G401.6 (cell line): ENCODE measurements around the gene ARMS2.

Source experiments
- FAIRE-seq: peaks from 2 replicates; lab custom pipeline; 2012; peaks lifted over from hg19 to GRCh38; lab: Jason Lieb, UNC

Gene ARMS2

DNA sequence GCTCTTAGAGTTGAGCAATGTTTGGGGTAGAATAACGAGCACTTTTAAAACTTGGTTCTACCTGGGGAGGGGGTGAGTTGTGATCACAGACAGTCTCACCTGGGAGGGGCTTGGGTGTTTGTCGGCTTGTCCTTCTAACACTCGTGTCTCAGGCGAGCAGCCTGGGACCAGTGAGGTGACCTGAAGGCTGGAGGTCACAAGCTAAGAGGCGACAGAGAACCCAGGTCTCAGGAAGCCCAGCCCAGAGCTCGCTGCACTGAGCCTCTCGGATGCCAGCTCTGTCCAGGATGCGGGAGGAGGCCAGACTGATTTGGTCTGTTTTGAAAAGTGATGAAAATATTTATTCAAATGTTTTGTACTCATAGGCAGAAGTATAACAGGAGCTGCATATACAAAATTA is 18.7 kb downstream of the ARMS2 start:
- no peak for FAIRE-seq

DNA sequence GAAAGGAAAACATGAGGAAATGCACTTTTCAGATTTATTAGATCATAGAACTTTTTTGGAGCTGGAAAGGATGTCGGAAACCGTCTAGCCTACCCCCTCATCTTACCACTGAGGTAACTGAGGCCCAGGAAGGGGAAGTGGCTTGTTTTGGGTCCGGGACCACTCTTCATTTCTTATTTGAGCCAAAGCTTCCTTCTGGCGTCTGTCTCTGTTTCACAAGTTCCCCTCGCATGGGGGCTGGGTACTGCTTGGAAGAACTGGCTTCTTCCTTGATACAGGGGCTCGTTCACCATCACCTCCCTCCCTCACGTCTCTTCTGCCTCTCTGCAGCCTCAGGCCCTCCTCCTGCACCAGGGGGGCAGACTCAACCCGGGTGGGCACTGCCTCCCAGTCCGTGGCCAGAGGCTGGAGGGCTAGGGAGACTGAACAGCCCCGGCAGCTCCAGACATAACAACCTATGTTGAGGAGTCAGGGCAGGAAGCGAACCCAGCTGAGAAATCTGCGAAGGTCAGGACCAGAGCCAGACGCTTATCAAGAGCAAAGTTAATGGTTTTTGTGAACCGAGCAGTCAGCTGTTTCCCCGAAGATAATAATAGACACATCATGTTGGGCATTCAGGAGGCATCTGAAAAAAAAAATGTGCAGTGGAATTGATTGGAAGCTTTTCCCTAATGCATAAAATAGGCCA is 19.8 kb downstream of the ARMS2 start:
- no peak for FAIRE-seq

- FAIRE-seq = no peak
Observed at GRCh38 chr10:122475100-122475499, 20.6 kb downstream of the ARMS2 start.

- FAIRE-seq = no peak
Observed at GRCh38 chr10:122475591-122476332, 21.3 kb downstream of the ARMS2 start.

DNA sequence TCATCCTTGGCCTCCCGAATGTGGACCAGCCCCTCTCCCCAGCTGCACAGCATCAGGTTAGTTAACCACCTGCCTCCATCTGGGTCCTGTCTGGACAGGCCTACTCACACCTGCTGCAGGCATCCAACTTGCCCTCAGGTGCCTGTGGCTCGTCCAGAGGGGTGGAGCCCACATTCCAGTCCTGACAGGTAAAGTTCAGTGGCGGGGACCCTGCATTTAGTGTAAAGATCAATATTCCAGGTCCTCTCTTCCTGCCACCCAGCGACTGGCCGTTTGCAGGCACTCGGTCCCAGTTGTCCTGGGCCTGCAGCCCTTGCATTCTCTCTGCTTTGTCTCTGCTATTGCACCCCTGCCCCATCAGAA is 21.9 kb downstream of the ARMS2 start:
- no peak for FAIRE-seq

DNA sequence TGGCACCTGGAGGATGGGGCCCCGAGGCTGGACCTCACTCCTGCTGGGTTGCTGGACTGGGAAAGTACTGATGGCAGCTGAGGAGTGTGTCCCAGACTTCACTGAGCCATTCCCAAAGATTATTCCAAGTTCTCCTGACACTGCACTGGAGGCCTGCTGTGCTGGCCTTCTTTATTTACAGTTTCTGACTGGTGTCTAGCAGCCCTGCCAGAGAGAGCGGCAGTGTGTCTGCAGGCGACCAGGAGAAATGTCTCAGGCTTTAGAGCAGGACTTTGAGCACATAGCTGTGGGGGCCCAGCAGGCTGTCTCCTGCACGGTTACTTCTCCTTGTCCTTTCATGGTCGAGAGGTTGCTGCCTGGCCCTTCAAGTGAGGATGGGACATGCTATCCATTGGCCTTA is 23.0 kb downstream of the ARMS2 start:
- FAIRE-seq = no peak

DNA sequence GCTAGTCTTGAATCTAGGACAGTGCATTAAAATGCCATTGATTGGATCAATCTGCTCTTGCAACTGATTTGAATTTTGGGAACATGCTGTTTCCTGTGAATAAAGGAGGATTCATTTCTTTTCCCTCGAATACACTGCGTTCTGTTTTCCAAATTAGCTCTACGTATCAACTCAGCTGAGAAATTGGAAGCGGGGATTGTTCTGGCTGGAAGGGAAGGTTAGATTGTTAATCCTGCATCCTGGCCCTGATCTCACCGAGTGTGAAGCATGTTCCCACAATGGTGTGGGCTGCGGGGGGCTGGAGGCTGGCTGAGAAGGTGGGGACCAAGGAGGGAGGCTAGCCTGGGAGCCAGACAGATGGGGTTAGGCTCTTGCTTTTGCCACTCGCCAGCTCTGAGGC is 24.5 kb downstream of the ARMS2 start:
- FAIRE-seq = no peak

- FAIRE-seq = no peak
Observed at GRCh38 chr10:122480146-122480833, 25.8 kb downstream of the ARMS2 start.

- FAIRE-seq = no peak
Observed at GRCh38 chr10:122481296-122482056, 27.0 kb downstream of the ARMS2 start.

GRCh38 chr10:122484276-122485060 is 30.0 kb downstream of the ARMS2 start:
- no peak for FAIRE-seq

DNA sequence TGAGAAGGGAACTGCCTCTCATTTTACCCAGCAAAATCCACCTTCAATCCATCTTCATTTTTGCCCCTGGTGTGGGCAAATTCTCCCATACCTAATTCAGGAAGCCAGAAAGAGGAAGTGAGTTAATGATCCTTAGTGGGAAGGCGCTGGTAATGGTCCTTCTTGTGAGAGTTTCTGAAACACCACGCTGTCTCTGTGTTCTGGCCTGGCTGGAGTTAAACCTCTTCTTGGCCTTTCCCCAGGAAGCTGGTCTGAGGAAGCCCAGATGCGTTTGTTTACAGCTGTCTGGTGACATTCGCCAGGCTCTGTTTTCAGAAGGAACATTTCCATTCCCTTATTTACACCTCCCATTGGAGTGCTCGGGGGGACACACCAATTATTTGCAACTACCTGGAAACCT is 31.2 kb downstream of the ARMS2 start:
- FAIRE-seq = no peak

- FAIRE-seq = no peak
Observed at GRCh38 chr10:122486406-122487080, 32.1 kb downstream of the ARMS2 start.

DNA sequence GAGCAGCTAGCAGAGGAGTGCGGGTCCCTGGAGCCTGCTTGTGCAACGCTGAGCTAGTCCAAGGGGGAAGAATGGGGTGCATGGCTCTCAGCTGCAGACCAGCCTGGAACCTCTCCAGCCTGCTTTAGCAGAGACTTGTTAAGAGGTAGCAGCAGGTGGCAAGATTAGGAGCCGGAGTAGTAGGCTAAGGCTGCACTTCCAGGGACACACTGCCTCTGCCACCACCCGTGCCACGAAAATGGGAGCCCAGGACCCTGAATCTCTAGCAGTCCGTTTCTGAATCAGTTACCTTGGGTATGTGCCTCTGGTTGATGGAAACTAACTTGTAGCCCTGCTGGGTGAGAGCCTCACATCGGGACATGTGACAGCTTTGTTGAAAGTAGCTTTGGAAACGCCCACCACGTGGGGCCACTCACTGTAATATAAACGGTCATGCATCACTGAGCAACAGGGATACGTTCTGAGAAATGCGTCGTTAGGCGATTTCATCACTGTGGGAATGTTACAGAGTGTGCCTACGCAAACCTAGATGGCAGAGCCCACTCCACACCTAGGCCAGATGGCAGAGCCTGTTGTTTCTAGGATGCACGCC is 32.8 kb downstream of the ARMS2 start:
- no peak for FAIRE-seq

DNA sequence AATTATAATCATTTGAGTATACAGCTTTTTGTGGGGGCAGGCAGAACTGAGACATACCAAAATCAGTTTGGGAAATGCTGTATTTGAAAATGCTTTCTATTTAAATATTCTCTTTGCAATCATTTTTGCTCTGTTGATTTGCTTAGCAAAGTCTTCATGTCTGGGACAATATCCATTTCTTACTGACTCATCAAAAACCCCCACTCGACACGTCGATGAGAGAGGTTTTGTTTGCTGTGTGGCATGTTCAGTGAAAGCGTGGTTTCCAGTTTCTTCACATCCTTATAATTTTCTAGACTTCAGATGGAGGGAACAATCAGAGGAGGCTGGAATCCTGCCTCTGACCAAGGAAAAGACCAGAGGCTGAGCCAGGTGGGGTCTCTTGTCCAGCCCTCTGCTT is 35.8 kb downstream of the ARMS2 start:
- no peak for FAIRE-seq

DNA sequence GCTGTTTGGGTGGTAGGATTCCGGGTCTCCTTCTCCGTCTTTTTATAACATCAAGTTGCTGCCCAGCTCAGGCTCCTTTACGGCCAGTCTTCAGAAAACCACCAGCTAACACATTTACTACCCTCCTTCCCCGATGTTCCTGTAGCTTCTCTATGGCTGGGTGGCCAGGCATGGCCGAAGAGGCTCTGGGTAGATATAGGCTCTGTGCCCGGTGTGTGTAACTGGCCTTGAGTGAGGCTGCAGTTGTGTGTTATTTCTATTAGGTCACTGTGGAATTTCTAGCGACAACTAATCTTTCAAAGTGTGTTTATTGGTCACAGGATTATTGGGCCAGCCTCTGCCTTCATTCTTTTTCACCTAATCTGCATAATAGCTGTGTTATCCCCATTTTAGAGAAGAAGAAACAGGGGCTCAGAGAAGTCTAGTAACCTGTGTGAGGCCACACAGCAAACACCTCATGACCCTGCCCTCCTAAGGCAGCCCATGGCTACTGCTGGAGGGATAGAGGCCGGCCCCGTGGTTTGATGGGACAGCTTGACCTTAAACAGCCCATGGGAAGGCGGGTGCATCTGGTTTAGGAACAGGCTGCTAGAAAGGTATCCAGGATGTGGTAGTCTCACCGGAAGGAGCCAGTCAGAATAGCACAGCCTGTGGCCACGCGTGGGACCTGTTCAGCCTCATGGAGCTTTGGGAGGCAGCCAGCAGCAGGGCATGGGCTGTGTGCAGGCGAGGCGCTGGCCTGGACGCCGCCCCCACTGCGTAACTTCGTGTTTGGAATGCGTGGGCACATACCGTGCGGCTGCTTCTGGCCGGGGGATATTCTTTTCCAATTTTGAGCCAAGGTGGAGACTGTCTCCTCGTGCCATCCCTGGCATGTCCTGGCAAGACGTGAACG is 36.6 kb downstream of the ARMS2 start:
- no peak for FAIRE-seq

DNA sequence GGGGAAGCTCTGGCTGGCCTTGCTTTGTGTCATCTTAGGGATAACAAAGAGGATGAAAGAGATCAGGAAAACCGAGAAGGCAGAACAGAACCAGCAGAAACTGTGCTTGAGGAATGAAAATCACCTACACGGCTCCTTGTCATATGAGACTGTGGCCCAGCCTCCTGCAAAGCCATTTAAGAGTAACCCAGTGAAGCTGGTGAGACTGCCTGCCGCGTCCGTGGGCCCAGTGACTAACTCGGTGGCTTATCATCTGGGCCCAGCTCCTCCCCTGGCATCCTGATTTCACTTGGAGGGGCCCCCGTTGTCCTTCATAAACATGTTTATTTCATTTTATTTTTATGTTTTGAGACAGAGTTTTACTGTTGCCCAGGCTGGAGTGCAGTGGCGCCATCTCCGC is 37.6 kb downstream of the ARMS2 start:
- FAIRE-seq = no peak

DNA sequence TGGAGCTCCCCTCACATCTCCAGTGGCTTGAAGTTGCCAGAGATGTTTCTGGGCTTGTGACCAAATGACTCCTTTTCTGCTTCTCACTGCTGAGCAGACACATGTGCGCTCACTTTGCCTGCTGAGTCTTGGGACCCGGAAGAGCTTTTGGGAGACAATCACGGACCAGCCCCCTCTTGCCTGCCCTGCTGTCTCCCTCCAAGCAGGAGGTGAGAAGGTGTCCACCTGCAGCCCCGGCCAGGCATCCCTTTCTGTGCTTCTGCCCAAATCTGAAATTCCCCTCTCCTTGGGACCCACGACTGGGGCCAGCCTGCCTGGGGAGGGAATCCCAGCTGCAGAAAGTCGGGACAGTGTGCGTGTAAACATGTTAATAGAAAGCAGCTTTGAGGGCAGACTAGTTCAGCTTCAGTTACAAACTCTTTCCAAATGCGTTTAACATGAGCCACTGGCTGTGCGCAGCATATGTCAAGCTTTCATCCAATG is 38.6 kb downstream of the ARMS2 start:
- no peak for FAIRE-seq

- no peak for FAIRE-seq
Observed at GRCh38 chr10:122493761-122494160, 39.3 kb downstream of the ARMS2 start.

- no peak for FAIRE-seq
Observed at GRCh38 chr10:122494173-122494820, 39.8 kb downstream of the ARMS2 start.
